Measurements from ENCODE around the gene PCDHGA7.
"Not testable (repeated sequence)": the region's sequence is repeated elsewhere in the genome, so short reads cannot be mapped to it uniquely, and the experiment has no call there.

PCDHGA7 gene

DNA sequence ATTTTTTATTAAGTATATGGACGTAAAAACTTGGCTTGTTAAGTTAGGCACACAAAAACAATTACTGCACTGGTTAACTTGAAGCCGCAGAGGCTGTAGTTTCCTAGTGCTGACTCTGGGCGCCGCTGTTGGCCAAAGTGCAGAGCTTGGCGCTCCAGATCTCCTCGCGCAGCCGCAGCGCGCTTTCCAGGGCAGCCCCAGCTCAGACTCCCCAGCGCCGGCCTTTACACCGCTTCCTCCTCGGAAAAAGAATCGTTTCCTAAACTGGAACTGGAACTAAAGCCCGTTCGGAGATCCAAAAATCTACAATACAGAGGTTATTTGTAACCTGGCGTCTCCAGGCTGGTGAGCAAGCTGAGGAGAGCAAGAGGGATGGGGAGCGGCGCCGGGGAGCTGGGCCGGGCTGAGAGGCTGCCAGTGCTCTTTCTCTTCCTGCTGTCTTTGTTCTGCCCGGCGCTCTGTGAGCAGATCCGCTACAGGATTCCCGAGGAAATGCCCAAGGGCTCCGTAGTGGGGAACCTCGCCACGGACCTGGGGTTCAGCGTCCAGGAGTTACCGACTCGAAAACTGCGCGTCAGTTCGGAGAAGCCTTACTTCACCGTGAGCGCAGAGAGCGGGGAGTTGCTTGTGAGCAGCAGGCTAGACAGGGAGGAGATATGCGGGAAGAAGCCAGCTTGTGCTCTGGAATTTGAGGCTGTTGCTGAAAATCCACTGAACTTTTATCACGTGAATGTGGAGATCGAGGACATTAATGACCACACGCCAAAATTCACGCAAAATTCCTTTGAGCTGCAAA, 15.4 kb downstream of the PCDHGA7 start, which contains the start of gene PCDHGB5:
PCDHGB5 (plus strand) TSS at position 192 of the 796 bp plus-strand sequence; CDS start at position 373, 181 bp downstream.
- not testable (repeated sequence) for DNase-seq (ENCODE audit: extremely low read depth in 1 of 2, low read depth in 1 of 2)

DNA sequence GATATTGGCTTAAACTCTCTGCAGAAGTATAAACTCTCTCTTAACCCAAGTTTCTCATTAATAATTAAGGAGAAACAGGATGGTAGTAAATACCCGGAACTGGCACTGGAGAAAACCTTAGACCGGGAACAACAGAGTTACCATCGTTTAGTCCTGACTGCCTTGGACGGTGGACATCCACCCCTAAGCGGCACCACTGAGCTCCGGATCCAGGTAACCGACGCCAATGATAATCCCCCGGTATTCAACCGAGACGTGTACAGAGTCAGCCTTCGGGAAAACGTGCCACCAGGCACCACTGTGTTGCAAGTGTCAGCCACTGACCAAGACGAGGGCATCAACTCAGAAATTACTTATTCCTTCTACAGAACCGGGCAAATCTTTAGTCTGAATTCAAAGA, 16.1 kb downstream of the PCDHGA7 start:
- no peak for DNase-seq (ENCODE audit: extremely low read depth in 1 of 2, low read depth in 1 of 2)

GRCh38 chr5:141399555-141400258, 17.2 kb downstream of the PCDHGA7 start:
- DNase-seq (ENCODE audit: extremely low read depth in 1 of 2, low read depth in 1 of 2): no peak

- DNase-seq (ENCODE audit: extremely low read depth in 1 of 2, low read depth in 1 of 2): no peak
These were observed 20.2 kb downstream of the PCDHGA7 start, which contains the start of gene PCDHGA9 for GRCh38 chr5:141402553-141403243. Gene PCDHGA9, plus strand, starts transcription at chr5:141402778. Its CDS starts 175 bp downstream, at chr5:141402953.

DNA sequence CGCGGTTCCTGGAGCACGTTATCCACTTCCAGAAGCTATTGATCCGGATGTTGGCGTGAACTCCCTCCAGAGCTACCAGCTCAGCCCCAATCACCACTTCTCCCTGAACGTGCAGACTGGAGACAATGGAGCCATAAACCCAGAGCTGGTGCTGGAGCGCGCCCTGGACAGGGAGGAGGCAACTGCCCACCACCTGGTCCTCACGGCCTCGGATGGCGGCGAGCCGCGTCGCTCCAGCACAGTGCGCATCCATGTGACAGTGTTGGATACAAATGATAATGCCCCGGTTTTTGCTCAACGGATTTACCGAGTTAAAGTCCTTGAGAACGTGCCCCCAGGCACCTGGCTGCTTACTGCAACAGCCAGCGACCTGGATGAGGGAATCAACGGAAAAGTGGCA, 20.8 kb downstream of the PCDHGA7 start:
- no peak for DNase-seq (ENCODE audit: extremely low read depth in 1 of 2, low read depth in 1 of 2)

GRCh38 chr5:141407790-141408505, 25.4 kb downstream of the PCDHGA7 start, which contains the start of gene PCDHGB6:
Gene PCDHGB6, plus strand, starts transcription at chr5:141408021. Its CDS starts 182 bp downstream, at chr5:141408203.
- DNase-seq (ENCODE audit: extremely low read depth in 1 of 2, low read depth in 1 of 2): not testable (repeated sequence)

DNA sequence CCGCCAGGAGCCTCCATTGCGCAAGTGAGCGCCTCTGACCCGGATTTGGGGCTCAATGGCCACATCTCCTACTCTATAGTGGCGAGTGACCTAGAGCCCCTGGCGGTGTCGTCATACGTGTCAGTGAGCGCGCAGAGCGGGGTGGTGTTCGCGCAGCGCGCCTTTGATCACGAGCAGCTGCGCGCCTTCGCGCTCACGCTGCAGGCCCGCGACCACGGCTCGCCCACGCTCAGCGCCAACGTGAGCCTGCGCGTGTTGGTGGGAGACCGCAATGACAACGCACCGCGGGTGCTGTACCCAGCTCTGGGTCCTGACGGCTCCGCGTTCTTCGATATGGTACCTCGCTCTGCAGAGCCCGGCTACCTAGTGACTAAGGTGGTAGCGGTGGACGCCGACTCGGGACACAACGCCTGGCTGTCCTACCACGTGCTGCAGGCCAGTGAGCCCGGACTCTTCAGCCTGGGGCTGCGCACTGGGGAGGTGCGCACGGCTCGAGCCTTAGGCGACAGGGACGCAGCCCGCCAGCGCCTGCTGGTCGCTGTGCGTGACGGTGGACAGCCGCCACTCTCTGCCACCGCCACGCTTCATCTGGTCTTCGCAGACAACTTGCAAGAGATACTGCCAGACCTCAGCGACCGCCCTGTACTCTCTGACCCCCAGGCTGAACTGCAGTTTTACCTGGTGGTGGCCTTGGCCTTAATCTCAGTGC, 27.2 kb downstream of the PCDHGA7 start:
- DNase-seq (ENCODE audit: extremely low read depth in 1 of 2, low read depth in 1 of 2): no peak

DNA sequence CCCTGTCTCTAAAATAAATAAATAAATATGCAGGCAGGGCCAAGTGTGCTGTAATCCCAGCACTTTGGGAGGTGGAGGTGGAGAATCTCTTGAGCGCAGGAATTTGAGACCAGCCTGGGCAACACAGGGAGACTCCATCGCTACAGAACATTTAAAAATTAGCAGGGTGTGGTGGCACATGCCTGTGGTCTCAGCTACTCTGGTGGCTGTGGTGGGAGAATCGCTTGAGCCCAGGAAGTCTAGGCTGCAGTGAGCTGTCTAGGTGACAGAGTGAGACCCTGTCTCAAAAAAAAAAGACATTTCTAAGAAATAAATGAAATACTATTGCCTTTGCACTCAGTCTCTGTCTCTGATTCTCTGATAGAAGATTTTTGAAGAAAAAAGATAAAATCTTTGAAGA, 29.0 kb downstream of the PCDHGA7 start:
- no peak for DNase-seq (ENCODE audit: extremely low read depth in 1 of 2, low read depth in 1 of 2)

DNA sequence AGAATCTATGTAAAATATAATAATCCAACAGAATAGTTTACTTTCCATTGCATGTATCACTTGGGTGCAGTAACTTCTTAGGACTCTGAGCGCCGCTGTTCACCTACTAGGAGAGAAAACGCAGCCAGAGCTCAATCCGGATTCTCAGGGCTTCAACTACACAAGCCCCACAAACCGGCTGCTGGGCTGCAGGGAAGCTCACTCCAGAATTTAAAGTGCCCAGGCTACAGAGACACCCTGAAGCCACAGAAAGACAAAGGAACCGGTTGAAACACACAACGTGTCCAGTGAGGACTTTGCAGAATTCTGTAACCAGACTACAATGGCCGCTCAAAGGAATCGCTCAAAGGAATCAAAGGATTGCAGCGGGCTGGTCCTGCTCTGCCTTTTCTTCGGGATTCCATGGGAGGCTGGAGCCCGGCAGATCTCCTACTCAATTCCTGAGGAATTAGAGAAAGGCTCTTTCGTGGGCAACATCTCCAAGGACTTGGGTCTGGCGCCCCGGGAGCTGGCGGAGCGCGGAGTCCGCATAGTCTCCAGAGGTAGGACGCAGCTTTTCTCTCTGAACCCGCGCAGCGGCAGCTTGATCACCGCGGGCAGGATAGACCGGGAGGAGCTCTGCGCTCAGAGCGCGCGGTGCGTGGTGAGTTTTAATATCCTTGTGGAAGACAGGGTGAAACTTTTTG, 30.5 kb downstream of the PCDHGA7 start, which contains the start of gene PCDHGA10:
PCDHGA10 (plus strand) TSS at position 134 of the 686 bp plus-strand sequence; CDS start at position 323, 189 bp downstream.
- DNase-seq (ENCODE audit: extremely low read depth in 1 of 2, low read depth in 1 of 2): peak in 1 of 2 donors; percentile 17

- no peak for DNase-seq (ENCODE audit: extremely low read depth in 1 of 2, low read depth in 1 of 2)
These were observed 31.1 kb downstream of the PCDHGA7 start for GRCh38 chr5:141413540-141414069.

GRCh38 chr5:141414548-141415274, 32.2 kb downstream of the PCDHGA7 start:
- not testable (repeated sequence) for DNase-seq (ENCODE audit: extremely low read depth in 1 of 2, low read depth in 1 of 2)

- not testable (repeated sequence) for DNase-seq (ENCODE audit: extremely low read depth in 1 of 2, low read depth in 1 of 2)
These were observed 32.7 kb downstream of the PCDHGA7 start for GRCh38 chr5:141415275-141415618.

- DNase-seq (ENCODE audit: extremely low read depth in 1 of 2, low read depth in 1 of 2): peak in 1 of 2 donors; percentile 35
These were observed 35.1 kb downstream of the PCDHGA7 start, which contains the start of gene PCDHGB7 for GRCh38 chr5:141417494-141418172. Gene PCDHGB7, plus strand, starts transcription at chr5:141417677. Its CDS starts 183 bp downstream, at chr5:141417860.

GRCh38 chr5:141419074-141419880, 36.7 kb downstream of the PCDHGA7 start:
- no peak for DNase-seq (ENCODE audit: extremely low read depth in 1 of 2, low read depth in 1 of 2)

GRCh38 chr5:141420855-141421488, 38.4 kb downstream of the PCDHGA7 start, which contains the start of gene PCDHGA11:
Gene PCDHGA11, plus strand, starts transcription at chr5:141421051. Its CDS starts 177 bp downstream, at chr5:141421228.
- DNase-seq (ENCODE audit: extremely low read depth in 1 of 2, low read depth in 1 of 2): no peak

- no peak for DNase-seq (ENCODE audit: extremely low read depth in 1 of 2, low read depth in 1 of 2)
These were observed 38.9 kb downstream of the PCDHGA7 start for GRCh38 chr5:141421489-141421855.

All from activated CD8-positive, alpha-beta memory T cell treated with anti-CD3 and anti-CD28 coated beads for 1 hour (primary cell).